HG03571 (cell line): ENCODE measurements around the gene NATD1.
"Not testable (repeated sequence)": the region's sequence is repeated elsewhere in the genome, so short reads cannot be mapped to it uniquely, and the experiment has no call there.

ENCODE experiments used
- ATAC-seq: cut with Tn5 transposase; IDR thresholded peaks from one replicate; pipeline ENCODE4 v1.9.1; 2021; ENCODE audit not compliant: unreplicated experiment

NATD1 gene

DNA sequence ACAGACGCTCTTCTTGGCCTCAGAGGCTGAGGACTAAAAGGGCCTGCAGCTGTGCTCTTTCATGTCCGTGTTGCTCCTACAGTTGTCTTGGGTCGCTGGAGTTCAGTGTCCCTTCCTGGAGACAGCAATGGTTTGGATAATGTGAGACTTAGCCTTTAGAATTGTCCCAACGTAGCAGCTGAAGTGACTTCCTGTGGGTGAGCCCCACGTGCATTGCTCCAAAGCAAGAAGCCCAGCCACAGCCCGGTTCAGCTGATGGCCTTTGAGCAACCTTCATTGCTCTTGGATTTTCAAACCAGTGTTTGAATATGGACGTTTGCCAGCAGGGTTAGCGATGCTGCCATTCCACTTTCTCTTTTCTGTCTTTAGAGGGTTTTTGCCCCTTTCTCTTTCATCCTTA is 59.0 kb downstream of the NATD1 start:
- ATAC-seq: no peak

DNA sequence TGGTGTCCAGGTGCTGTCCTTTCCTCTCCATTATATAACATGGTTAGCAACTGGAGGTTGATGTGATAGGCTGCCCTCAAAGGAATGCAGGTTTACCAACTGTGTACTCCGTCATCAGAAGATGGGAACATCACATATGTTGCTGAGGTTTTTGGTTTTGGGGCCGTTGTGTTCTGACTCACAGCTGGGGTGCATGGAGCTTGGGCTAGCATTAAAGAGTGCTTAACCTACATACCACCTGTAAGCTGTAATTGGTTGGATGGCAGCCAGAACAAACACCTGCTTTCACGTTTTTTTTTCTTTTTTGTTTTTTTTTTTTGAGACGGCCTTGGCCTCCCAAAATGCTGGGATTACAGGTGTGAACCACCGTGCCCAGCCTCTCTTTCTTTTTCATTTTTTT is 60.2 kb downstream of the NATD1 start:
- ATAC-seq: no peak

DNA sequence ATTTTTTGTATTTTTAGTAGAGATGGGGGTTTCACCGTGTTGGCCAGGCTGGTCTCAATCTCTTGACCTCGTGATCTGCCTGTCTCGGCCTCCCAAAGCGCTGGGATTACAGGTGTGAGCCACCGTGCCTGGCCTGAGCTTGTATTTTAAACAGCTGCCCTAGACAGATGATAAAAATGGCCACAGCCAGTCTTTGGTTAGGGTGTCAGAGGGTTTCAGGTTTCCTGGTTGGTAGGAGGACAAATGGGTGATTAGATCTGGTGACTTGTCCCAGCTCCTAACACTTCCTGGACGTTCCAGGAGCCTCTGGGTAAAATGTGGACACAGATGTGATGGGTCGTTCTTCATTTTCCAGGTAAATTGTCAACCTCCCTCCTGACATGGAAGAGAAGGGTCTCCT is 60.8 kb downstream of the NATD1 start:
- ATAC-seq: not testable (repeated sequence)

GRCh38 chr17:21191698-21192097 is 61.5 kb downstream of the NATD1 start:
- no peak for ATAC-seq

DNA sequence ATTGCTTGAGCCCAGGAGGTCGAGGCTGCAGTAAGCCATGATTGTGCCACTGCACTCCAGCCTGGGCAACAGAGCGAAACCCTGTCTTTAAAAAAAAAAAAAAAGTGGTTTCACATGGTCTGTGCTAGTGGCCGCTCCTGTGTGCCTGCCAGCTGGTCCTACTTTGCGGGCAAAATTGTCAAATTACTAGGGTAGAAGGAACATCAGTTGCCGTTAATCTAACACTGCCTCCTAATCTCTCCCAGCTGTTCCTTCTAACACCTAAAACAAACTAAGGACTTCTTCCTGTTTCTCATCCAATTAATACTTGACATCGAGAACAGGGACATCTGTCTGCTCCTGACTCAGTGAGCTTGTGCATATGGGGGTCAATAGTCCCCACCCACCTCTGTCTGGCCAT is 63.1 kb downstream of the NATD1 start:
- ATAC-seq: no peak

GRCh38 chr17:21189361-21189760 is 63.8 kb downstream of the NATD1 start:
- ATAC-seq: no peak
